ENCODE results near the gene TSPAN14.
"Not testable (repeated sequence)": the region's sequence is repeated elsewhere in the genome, so short reads cannot be mapped to it uniquely, and the experiment has no call there.

TSPAN14 gene

DNA sequence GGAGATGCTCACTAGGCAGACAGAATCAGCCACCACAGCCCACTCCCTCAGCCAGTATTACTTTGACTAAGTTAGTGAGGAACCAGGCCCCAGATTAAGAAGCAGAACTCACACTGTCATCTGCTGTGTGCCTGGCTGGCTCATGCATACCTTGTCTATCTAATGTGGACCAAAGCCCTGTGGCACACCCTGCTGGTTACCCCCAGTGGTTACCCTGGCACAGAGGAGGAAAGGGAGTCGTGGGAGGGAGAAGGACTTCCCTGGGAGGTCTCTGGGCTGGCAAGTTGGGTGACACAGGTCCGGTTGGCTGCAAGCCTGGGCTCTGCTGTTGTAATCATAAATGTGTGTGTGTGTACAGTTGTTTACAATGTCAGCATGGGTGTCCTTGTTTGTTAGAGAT, 76.1 kb downstream of the TSPAN14 start:
- Histone ChIP-seq H3K9ac (ENCODE audit: low read length) (no peak overlapping the region), H2AFZ (ENCODE audit: low read depth, low read length, severe bottlenecking) (no peak overlapping the region), H3K27ac (ENCODE audit: low read depth, low read length) (no peak overlapping the region), H3K27me3 (ENCODE audit: low read length) (no peaks in the 10 kb centered on the region), H4K20me1 (ENCODE audit: low read depth, low read length) (no peaks in the 10 kb centered on the region), H3K4me3 (ENCODE audit: insufficient read depth, low read length, poor library complexity, severe bottlenecking) (no peak overlapping the region), H3K9me3 (ENCODE audit: insufficient read depth, low read length) (no peaks in the 10 kb centered on the region), H3K79me2 (ENCODE audit: insufficient read depth, low read length) (no peaks in the 10 kb centered on the region), H3K9me2 (replicated peaks; ENCODE audit: insufficient read depth, low read length) (no peaks in the 10 kb centered on the region), H3K4me2 (ENCODE audit: low read depth, low read length, poor library complexity, severe bottlenecking) (no peak overlapping the region), H3K36me3 (ENCODE audit: low read length) (no peaks in the 10 kb centered on the region), H3F3A (ENCODE audit: insufficient read depth) (no peaks in the 10 kb centered on the region)
- no peak for TF ChIP-seq EZH2phosphoT487 (conservative IDR thresholded peaks at IDR 0.05; ENCODE audit: low read length)
- TF ChIP-seq, protein P1, sequence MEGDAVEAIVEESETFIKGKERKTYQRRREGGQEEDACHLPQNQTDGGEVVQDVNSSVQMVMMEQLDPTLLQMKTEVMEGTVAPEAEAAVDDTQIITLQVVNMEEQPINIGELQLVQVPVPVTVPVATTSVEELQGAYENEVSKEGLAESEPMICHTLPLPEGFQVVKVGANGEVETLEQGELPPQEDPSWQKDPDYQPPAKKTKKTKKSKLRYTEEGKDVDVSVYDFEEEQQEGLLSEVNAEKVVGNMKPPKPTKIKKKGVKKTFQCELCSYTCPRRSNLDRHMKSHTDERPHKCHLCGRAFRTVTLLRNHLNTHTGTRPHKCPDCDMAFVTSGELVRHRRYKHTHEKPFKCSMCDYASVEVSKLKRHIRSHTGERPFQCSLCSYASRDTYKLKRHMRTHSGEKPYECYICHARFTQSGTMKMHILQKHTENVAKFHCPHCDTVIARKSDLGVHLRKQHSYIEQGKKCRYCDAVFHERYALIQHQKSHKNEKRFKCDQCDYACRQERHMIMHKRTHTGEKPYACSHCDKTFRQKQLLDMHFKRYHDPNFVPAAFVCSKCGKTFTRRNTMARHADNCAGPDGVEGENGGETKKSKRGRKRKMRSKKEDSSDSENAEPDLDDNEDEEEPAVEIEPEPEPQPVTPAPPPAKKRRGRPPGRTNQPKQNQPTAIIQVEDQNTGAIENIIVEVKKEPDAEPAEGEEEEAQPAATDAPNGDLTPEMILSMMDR (IDR thresholded peaks at IDR 0.05; ENCODE audit: insufficient read depth, low read length, poor library complexity, severe bottlenecking), result no peak

- H3K4me2 ChIP-seq (ENCODE audit: low read depth, low read length, poor library complexity, severe bottlenecking), result no peak overlapping the region
- H3F3A ChIP-seq (ENCODE audit: insufficient read depth), result no peaks in the 10 kb centered on the region
- no peak for TF ChIP-seq EZH2phosphoT487 (conservative IDR thresholded peaks at IDR 0.05; ENCODE audit: low read length)
- TF ChIP-seq, protein P1 (IDR thresholded peaks at IDR 0.05; ENCODE audit: insufficient read depth, low read length, poor library complexity, severe bottlenecking), result no peak
- no peak overlapping the region for H3K27ac ChIP-seq (ENCODE audit: low read depth, low read length)
- H3K4me3 ChIP-seq (ENCODE audit: insufficient read depth, low read length, poor library complexity, severe bottlenecking), result no peak overlapping the region
- no peak overlapping the region for H2AFZ ChIP-seq (ENCODE audit: low read depth, low read length, severe bottlenecking)
- no peaks in the 10 kb centered on the region for H3K9me3 ChIP-seq (ENCODE audit: insufficient read depth, low read length)
- no peaks in the 10 kb centered on the region for H3K9me2 ChIP-seq (replicated peaks; ENCODE audit: insufficient read depth, low read length)
- no peaks in the 10 kb centered on the region for H3K27me3 ChIP-seq (ENCODE audit: low read length)
- H3K36me3 ChIP-seq (ENCODE audit: low read length), result no peaks in the 10 kb centered on the region
- H4K20me1 ChIP-seq (ENCODE audit: low read depth, low read length), result no peaks in the 10 kb centered on the region
- H3K79me2 ChIP-seq (ENCODE audit: insufficient read depth, low read length), result no peaks in the 10 kb centered on the region
- H3K9ac ChIP-seq (ENCODE audit: low read length), result no peak overlapping the region
Measured at GRCh38 chr10:80530816-80531215, 76.7 kb downstream of the TSPAN14 start.

GRCh38 chr10:80532571-80532970, 78.5 kb downstream of the TSPAN14 start:
- H3K4me3 ChIP-seq (ENCODE audit: insufficient read depth, low read length, poor library complexity, severe bottlenecking), result no peak overlapping the region
- no peaks in the 10 kb centered on the region for H3K9me3 ChIP-seq (ENCODE audit: insufficient read depth, low read length)
- H2AFZ ChIP-seq (ENCODE audit: low read depth, low read length, severe bottlenecking), result no peak overlapping the region
- no peak overlapping the region for H3K4me2 ChIP-seq (ENCODE audit: low read depth, low read length, poor library complexity, severe bottlenecking)
- no peak overlapping the region for H3K27ac ChIP-seq (ENCODE audit: low read depth, low read length)
- no peaks in the 10 kb centered on the region for H3K36me3 ChIP-seq (ENCODE audit: low read length)
- TF ChIP-seq, protein P1 (IDR thresholded peaks at IDR 0.05; ENCODE audit: insufficient read depth, low read length, poor library complexity, severe bottlenecking), result no peak
- TF ChIP-seq EZH2phosphoT487 (conservative IDR thresholded peaks at IDR 0.05; ENCODE audit: low read length), result no peak
- no peaks in the 10 kb centered on the region for H3F3A ChIP-seq (ENCODE audit: insufficient read depth)
- H3K79me2 ChIP-seq (ENCODE audit: insufficient read depth, low read length), result no peaks in the 10 kb centered on the region
- no peak overlapping the region for H3K9ac ChIP-seq (ENCODE audit: low read length)
- no peaks in the 10 kb centered on the region for H3K9me2 ChIP-seq (replicated peaks; ENCODE audit: insufficient read depth, low read length)
- no peaks in the 10 kb centered on the region for H3K27me3 ChIP-seq (ENCODE audit: low read length)
- H4K20me1 ChIP-seq (ENCODE audit: low read depth, low read length), result no peaks in the 10 kb centered on the region

- not testable (repeated sequence) for H3K4me3 ChIP-seq (ENCODE audit: insufficient read depth, low read length, poor library complexity, severe bottlenecking); H3K9me3 ChIP-seq (ENCODE audit: insufficient read depth, low read length)
Measured at GRCh38 chr10:80534059-80534458, 79.9 kb downstream of the TSPAN14 start.

GRCh38 chr10:80534646-80535045, 80.5 kb downstream of the TSPAN14 start:
- H3K9me2 ChIP-seq (replicated peaks; ENCODE audit: insufficient read depth, low read length); H3K36me3 ChIP-seq (ENCODE audit: low read length); H3K4me3 ChIP-seq (ENCODE audit: insufficient read depth, low read length, poor library complexity, severe bottlenecking); H3K79me2 ChIP-seq (ENCODE audit: insufficient read depth, low read length); H3K4me2 ChIP-seq (ENCODE audit: low read depth, low read length, poor library complexity, severe bottlenecking); H3K27ac ChIP-seq (ENCODE audit: low read depth, low read length); H3K9me3 ChIP-seq (ENCODE audit: insufficient read depth, low read length); H3F3A ChIP-seq (ENCODE audit: insufficient read depth); H3K9ac ChIP-seq (ENCODE audit: low read length); H3K27me3 ChIP-seq (ENCODE audit: low read length); H2AFZ ChIP-seq (ENCODE audit: low read depth, low read length, severe bottlenecking); H4K20me1 ChIP-seq (ENCODE audit: low read depth, low read length): not testable (repeated sequence)

More at GRCh38 chr10:80534059-80534458, 79.9 kb downstream of the TSPAN14 start:
- not testable (repeated sequence) for H3K27me3 ChIP-seq (ENCODE audit: low read length); H3K36me3 ChIP-seq (ENCODE audit: low read length); H3K4me2 ChIP-seq (ENCODE audit: low read depth, low read length, poor library complexity, severe bottlenecking); H3K79me2 ChIP-seq (ENCODE audit: insufficient read depth, low read length); H2AFZ ChIP-seq (ENCODE audit: low read depth, low read length, severe bottlenecking); H3K9me2 ChIP-seq (replicated peaks; ENCODE audit: insufficient read depth, low read length); H3F3A ChIP-seq (ENCODE audit: insufficient read depth); H3K27ac ChIP-seq (ENCODE audit: low read depth, low read length); H3K9ac ChIP-seq (ENCODE audit: low read length); H4K20me1 ChIP-seq (ENCODE audit: low read depth, low read length)
